ENCODE data around the gene FRMPD3.
"Not testable (repeated sequence)": the region's sequence is repeated elsewhere in the genome, so short reads cannot be mapped to it uniquely, and the experiment has no call there.

Gene FRMPD3

DNA sequence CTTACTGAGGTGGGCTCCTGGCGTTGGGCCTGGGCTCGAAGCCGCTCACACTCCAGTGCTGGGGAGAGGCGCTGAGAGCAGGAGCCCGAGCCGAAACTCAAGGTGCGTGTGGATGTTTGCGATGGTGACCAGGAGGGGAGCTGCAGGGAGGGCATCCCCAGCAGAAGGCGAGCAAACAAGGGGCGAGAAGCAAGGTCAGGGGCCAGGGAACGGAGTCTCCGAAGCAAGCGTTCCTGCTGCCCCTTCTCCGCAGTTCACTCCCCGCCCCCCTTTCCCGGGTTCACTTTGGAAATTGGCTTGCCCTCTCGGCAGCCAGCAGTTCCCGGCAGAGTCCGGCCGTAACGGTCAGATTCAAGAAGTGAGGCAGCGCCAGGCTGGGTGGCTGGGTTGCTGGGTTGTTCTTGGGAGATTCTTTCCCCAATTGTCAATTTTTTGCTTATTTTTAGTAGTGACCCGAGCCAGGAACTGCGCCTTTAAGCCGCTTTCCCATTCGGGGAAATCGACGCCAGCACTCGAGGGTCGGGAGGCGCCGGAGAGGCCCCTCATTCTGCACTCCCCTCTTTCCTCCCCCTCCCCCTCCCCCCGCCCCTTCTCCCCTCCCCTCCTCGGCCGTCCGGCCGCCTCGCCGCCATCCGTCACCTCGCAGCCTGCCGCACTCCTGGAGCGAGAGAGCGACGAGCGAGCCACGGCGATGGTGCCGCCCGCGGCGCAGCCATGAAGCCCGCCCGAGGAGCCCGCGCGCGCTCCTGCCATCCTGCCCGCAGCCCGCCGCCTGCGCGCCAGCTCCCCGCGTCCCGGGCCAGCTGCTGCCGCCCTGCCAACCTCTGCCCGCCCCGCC is at the start of gene FRMPD3:
TSS of gene FRMPD3 (plus strand) at position 655 of the 838 bp plus-strand sequence. CDS start 76,937 bp downstream, outside the sequence.
- DNase-seq = no peak

- DNase-seq = no peak
Observed at GRCh38 chrX:107420571-107420970, 28.9 kb upstream of the FRMPD3 start.

DNA sequence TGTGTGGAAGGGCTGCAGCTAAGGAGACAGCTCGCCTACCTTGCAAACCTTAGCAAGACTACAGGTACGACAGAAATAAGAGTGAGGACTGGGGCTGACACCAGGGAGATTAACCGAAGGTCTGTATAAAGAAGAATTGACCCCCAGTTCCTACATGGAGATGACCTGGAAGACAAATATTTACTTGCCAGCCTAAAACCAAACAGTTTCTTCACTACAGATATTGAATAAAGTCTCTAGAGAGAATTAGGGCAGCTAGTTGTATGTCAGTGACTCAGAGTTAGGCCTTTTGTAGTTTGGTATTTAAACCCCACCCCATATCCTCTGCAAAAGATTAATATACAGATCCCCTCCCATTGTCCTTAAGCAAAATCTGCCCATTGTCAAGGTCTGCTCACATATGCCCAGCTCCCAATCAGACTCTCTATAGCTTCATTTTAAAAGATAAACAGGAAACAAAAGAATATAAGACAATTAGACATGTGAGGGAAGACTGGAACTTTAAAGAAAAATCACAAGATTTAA is 28.1 kb upstream of the FRMPD3 start:
- DNase-seq = no peak

DNA sequence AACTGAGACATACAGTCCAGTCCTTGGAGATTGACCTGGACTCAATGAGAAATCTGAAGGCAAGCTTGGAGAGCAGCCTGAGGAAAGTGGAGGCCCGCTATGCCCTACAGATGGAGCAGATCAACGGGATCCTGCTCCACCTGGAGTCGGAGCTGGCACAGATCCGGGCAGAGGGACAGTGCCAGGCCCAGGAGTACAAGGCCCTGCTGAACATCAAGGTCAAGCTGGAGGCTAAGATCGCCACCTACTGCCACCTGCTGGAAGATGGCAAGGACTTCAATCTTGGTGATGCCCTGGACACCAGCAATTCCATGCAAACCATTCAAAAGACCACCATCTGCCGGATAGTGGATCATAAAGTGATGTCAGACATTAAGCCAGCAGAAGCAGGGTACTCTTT is 20.4 kb upstream of the FRMPD3 start:
- DNase-seq = no peak

- DNase-seq = no peak
Observed at GRCh38 chrX:107440187-107440586, 9.3 kb upstream of the FRMPD3 start.

GRCh38 chrX:107440692-107441091 is 8.8 kb upstream of the FRMPD3 start:
- no peak for DNase-seq

- DNase-seq = no peak
Observed at GRCh38 chrX:107442914-107443527, 6.4 kb upstream of the FRMPD3 start.

DNA sequence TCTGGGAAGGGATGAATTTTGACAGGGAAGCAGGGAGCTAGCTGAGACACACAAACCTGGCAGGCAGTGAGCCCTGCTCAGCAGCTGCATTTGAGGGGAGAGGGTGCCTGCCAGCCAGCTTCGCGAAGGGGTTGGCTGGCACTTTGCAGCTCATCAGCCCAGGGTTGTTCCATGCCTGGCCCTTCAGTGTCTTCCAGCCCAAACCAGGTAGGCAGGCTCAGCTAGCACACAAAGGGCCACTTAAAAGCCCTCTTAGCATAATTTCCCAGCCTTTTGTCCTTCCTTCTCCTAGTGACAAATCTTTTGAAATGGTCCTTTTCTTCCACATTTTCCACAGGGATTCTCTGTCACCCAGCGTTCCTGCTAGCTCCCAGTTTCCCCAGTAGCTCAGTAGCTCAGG is 4.3 kb upstream of the FRMPD3 start:
- DNase-seq = no peak

DNA sequence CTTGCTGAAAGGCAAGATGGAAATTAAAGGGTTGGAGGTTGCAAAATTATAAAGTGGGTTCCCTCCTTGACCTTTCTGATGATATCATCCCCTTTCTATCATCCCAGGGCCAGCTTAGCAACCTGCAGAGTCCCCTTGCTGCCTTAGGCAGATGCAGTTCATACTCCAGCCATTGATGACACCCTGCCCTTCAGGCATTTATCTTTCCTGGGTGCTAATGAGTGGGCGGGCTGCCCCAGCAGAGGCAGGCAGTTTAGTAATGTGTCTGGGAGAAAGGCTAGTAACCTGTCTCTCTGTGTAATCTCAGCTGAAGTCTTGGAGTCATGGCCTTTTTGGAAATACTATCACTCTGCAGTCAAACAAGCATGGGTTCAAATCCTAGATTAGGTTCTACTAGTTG is 3.8 kb upstream of the FRMPD3 start:
- no peak for DNase-seq

DNA sequence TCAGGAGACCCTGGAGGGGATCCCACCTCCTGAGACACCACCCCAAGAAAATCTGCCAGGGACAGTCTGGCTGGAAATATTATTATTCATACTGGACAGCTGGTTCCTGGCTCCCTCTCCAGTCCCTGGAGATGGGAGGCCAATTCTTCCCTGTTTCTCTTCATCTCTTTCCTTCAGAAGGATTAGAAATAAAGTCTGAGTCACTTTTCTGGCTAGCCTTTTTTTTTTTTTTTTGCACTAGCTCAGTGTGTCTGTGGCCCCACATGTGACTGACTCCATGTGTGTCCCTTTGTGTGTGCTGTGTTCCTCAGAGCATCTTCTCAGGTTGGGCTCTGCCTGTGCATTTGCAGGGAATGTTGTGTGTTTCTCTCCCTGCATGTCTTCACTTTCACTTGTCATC is 1.8 kb upstream of the FRMPD3 start:
- DNase-seq = no peak

DNA sequence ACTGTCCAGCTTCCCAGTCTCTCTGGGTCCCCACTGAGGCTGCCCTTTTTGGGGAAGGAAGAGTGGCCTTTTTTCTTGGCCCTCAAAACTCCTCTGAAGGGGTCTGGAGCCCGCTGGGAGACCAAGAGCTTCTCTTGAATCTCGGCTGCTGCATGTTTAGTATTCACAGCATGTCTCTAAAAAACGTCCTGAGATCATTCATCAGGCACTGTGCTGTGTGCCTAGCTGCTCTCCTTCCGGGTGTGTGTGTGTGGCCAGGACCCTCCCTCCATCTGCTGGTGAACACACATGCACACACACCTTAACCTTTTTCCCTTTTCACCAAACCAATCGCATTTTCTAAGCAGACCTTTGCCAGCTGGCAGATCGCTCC is 841 bp upstream of the FRMPD3 start:
- no peak for DNase-seq

DNA sequence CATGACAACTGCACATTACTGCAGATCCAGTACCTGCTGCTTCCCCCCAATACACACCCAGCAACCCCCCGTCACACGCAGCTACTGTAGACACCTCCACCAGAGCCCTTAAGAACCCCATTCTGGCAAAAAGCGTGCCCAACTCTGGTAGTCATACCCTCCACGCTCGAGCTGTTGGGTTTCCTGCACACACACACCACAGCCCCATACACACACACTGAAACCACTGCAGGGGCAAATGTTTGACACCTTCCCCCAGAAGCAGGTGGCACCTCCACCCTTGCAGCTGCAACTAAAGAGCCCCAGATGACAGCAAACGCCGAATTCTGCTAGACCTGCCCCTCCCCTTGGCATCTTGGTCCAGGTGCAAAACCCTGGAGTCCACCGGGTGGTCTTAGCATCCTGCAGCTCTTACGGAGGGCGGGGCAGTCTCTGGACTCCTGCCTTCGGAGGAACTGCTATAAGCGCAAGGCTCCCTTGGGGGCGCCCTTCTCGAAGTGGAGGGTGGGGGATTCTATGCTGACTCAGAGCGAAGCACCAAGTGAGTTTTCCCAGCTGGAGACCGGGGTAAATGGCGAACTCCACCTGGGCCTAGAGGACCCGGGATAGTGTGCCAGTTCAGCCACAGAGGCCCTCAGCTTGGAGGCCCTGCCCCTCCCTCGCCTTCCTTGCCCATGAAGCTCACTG is 1.5 kb downstream of the FRMPD3 start:
- no peak for DNase-seq

GRCh38 chrX:107451731-107452130 is 2.3 kb downstream of the FRMPD3 start:
- DNase-seq = no peak

- no peak for DNase-seq
Observed at GRCh38 chrX:107452581-107452980, 3.1 kb downstream of the FRMPD3 start.

DNA sequence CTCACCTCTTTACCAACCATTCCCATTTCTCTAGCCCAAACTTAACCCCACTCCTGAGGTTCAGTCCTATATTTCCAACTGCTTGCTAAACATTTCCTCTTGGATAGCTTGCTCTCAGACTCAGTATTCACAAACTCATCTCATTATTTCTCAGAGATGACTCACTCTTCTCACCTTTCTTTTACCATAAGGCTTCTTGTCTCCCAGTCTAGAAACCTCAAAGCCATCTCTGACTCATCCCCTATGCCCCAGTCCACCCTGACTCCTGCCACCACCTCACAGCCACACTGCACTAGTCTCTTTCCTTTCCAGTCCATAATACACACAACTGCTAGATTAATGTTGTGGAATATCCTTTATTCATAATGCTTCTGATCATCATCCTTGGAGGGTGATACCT is 4.8 kb downstream of the FRMPD3 start:
- DNase-seq = no peak

DNA sequence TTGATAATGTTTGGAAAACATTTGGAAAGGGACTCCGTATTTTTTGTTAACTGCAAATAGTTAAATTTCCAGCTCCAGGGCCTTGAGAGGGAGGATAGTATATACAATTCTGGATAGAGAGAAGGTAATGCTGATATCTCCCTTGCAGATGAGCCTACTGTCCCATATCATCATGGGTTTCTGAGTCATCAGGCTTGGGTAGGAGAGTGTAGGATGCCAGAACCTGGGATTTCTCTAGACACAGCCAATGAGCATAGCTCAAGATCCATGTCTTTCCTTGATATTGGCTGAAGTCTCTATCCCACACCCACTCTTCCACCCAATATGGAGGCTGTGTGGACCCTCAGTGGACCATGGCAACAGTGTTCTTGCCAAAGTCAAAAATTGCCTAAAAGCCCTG is 7.8 kb downstream of the FRMPD3 start:
- DNase-seq = no peak

- DNase-seq = no peak
Observed at GRCh38 chrX:107465932-107466620, 16.6 kb downstream of the FRMPD3 start.

DNA sequence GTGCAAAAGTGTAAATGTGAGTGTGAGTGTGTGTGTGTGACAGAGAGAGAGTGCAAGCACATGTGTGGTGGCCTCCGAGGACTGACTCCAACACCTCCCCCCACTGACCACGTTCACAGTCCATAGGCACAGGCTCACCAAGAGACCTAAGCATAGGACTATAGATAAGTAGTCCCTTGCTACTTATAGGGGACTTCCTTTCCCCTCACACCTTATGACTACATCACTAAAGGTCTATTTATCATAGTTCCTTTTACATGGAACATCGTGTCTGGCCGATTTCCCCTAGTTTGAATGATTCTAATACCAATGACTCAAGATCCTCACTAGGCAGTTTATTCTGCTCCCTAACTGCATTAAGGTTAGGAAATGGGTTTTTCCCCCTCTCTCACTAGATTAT is 17.8 kb downstream of the FRMPD3 start:
- no peak for DNase-seq

GRCh38 chrX:107470198-107470597 is 20.7 kb downstream of the FRMPD3 start:
- no peak for DNase-seq

DNA sequence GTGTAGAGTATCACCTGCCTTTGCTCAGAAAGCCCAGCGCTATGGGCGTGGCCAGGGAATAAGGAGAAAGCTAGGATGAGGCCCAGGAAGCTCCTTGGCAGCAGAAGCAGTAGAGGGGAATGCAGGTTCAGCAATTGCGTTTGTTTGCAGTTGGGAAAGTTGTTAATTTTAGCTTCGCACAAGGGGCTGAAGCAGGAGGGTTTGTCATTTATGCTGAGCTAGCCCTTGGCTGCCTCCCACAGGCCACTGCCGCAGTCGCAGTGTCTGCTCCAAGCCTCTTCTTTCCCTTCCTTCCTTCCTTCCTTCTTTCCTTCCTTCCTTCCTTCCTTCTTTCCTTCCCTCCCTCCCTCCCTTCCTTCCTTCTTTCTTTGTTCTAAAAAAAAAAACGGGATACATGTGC is 21.5 kb downstream of the FRMPD3 start:
- DNase-seq = no peak

- not testable (repeated sequence) for DNase-seq
Observed at GRCh38 chrX:107471420-107471819, 22.0 kb downstream of the FRMPD3 start.

GRCh38 chrX:107477406-107477805 is 28.0 kb downstream of the FRMPD3 start:
- no peak for DNase-seq

GRCh38 chrX:107480272-107480671 is 30.8 kb downstream of the FRMPD3 start:
- no peak for DNase-seq

Measured in SIG-M5 (cell line).